ENCODE data around the gene NRDC.
"Not testable (repeated sequence)": the region's sequence is repeated elsewhere in the genome, so short reads cannot be mapped to it uniquely, and the experiment has no call there.

The NRDC gene

DNA sequence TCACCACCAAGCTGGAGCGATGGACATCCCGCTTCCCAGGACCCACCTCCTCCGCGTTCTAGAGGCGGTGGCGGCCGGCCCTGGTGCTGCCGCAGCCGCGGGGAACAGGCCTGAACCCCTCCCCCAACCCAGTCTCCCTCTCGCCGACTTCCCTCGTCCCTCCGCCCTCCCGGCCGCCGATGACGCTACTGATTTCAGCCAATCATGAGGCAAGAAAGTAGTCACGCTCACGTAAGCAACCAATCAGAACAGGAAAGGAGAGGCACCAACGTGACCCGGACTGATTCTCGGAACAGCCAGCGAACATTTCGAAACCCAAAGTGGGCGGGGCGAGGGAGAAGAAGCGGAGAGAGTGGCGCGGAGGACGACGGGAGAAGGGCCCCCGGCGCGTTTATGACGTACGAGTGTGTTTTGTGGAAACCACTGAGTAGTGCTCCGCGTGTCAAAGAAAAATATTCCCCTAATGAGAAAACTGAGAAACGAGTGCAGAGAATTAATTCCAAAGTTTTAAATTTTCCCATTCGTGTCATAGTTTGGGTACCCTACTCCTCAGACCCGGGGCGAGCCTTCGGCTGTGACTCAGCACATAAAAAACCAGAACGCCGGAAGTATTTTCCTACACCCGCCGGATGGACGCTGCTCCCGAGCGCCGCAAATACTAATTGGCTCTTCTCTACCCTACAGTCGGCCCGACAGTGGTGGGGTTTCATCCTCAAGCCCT, at the start of gene NRDC:
Gene NRDC (minus strand): TSS at position 112 of the 721 bp plus-strand sequence. CDS start 112 bp downstream, outside the sequence.
- peak; percentile 99 for DNase-seq

GRCh38 chr1:51927029-51927428, 48.5 kb upstream of the NRDC start:
- DNase-seq: no peak

GRCh38 chr1:51926171-51926812, 47.8 kb upstream of the NRDC start:
- DNase-seq: no peak

DNA sequence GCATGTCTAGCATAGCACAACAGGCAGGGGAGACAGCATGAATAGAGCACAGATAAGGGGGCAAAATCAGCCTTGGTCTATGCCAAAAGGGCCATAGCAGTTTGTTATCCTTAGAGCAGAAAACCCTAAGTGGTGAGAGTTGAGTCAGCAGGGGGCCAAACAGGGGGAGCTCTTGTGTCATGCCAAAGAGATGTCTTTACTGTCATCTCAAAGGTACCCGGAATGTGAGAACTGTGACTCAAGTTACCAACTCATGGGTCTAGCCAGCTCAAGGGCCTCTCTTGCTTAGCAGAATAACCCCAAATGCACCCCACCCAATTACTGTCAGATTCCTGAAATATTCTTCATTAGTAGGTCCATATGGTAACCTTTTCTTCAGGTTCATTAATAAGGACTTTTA, 45.9 kb upstream of the NRDC start:
- no peak for DNase-seq

DNA sequence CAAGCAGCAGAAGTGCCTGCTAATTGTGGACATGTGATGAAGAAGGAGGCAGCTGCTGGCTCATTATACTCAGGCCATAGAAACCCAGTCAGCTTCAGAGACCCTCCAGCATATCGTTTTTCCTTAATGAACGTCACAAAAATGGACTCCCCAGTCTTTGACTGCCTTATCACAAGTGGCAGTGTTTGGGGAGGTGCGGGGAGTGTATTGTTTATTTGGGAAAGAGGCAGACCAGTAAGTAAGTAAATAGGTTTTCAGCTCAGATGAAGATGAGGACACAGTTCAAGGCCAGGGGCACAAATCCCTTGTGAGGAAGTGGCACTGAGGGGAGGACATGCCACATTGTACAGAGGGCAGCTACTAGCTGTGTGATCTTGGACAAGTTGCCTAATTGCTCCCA, 43.5 kb upstream of the NRDC start:
- DNase-seq: no peak

DNA sequence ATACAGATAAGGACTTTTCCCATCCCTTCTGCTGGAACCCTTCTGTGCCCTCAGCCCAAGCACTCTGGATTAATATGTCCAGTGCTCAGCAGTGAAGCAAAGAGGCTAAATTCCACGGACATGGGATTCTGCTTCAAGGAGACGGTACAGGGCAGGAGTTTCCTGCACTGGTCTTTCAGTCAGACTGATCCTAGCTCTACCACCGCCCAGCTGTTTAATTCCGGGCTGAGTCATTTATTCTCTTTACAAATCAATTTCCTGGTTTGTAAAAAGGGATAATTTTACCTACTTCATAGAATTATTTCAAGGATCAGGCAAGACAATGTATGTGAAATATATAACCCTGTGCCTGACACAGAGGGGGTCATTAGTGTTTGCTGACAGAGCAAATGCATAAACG, 41.6 kb upstream of the NRDC start:
- no peak for DNase-seq

GRCh38 chr1:51919684-51920083, 41.2 kb upstream of the NRDC start:
- no peak for DNase-seq

- no peak for DNase-seq
Observed at GRCh38 chr1:51916587-51917405, 38.3 kb upstream of the NRDC start.

GRCh38 chr1:51915951-51916350, 37.4 kb upstream of the NRDC start:
- DNase-seq: no peak

DNA sequence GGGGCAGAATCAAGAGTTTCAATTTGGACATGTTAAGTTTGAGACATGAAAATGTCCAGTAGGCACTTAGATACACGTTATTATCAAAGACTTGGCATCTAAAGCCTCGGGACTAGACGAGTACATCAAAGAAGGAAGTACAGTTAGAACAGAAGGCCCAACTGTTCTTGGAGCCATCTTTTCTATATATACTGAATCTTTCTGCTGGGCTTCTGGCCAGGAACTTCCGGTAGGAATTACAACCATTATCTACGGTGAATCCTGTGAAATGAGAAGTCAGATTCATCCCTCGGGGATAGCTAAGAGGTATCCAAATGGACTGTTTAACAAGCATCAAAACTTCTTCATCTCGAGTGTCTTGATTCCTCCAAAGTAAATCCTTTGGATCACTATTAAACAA, 34.4 kb upstream of the NRDC start:
- DNase-seq: no peak

DNA sequence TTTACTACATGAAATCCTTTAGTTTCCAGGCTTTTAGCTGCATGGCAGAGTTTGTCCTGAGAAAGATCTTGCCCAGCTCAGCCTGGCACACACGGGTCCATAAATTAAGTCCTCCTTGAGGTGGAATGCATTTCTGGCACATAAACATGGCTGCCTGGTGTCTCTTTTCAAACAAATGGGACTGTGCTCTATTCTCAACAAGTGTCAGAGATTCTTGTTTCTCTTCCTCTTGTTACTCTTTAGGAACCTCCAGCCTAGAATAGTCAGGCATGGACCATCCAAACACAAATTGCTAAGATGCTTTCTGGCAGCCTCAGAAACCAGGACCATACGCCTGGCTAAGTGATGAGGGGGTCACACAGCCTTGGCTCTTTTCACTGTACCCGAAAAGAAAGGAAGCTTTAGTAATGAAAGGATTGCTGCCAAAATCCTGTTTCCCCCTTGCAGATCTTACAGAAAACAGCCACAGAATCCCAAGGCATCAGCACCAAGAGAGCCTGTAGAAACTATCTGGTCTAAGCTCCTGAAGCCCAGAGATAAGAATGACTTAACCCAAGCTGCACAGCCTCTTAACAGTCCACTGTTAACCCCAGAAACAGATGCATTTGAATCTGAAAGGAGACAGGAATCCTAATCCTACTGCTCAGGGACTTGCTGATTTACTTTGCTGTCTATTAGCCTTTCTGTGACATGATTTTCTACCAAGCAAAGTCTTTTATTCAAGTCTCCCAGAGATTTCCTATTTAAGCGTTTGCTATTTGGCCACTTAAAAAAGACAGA, 31.9 kb upstream of the NRDC start:
- DNase-seq: no peak

DNA sequence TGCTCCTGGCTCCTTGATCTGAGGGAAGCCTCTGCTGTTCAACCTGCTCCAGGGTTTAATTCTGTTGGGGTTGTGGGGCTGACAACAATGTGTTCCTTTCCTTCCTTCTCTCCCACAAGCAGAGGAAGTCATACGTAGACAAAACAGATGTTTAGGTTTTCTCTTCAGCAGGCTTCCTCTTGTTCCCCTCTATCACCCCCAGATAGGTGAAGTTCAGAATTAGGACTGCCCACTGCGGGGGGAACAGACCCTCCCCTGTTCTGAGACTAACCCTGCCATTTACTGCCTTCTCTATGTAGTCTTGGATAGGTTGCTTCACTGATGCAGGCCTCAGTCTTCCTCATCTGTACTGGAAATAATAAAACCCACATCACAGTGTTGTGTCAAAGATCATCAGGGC, 30.0 kb upstream of the NRDC start:
- DNase-seq: no peak

GRCh38 chr1:51907079-51907702, 28.7 kb upstream of the NRDC start:
- DNase-seq: no peak

DNA sequence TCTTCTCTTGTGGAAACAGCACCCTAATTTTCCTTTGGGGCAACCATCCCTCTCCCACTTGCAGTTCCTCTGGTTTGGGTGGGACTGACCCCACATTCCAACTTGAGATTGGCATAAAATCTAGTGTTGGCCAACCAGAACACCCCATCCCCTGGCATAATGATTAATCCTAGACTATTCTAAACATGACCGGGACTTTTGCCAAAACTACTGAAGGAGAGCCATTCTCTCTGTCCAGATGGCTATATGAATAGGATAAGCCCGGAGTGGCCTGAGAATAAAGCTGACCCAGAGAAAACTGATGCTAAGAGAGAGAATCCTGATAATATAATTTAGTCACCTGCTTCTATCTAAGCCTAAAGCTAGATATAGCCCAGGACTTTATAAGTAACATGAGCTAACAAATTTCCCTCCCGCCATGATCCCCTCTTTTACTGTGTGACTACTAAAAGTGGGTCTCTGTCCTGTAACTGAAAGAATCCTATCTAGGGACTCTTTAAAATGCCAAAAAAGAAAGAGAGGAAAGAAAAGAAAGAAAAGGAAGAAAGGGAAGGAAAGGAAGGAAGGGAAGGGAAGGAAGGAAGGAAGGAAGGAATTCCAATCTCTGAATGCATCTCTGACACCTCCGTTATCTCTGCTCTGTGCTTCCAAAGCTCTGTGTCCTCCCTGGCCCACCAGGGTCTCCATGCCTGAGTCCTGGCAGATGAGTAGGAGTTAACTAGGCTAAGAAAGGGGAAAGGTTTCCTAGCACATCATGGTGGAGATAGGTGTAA, 28.0 kb upstream of the NRDC start:
- no peak for DNase-seq

- no peak for DNase-seq
Observed at GRCh38 chr1:51902456-51902855, 23.9 kb upstream of the NRDC start.

- no peak for DNase-seq
Observed at GRCh38 chr1:51901151-51901550, 22.6 kb upstream of the NRDC start.

GRCh38 chr1:51899022-51899421, 20.5 kb upstream of the NRDC start:
- no peak for DNase-seq

- DNase-seq: no peak
Observed at GRCh38 chr1:51898090-51898734, 19.7 kb upstream of the NRDC start.

DNA sequence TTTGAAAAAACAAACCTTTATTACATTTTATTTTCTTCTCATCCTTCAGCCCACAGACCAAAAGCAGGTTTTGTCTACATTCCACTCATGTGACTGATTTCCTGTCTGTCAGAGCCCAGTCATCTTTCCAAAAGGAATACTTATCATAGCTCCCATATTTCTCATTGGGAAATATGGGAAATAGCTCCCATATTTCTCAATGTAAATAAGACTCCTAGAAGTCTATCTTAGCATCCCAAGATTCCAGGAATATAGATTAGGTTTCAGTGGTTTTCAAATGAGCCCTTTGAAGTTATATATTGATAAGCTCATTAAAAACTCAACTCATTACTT, 19.1 kb upstream of the NRDC start:
- no peak for DNase-seq

DNA sequence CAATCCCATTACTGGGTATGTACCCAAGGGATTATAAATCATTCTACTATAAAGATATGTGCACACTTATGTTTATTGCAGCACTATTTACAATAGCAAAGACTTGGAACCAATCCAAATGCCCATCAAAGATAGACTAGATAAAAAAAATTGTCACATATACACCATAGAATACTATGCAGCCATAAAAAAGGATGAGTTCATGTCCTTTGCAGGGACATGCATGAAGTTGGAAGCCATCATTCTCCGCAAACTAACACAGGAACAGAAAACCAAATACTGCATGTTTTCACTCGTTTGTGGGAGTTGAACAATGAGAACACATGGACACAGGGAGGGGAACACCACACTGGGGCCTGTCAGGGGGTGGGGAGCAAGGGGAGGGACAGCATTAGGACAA, 16.2 kb upstream of the NRDC start:
- not testable (repeated sequence) for DNase-seq

DNA sequence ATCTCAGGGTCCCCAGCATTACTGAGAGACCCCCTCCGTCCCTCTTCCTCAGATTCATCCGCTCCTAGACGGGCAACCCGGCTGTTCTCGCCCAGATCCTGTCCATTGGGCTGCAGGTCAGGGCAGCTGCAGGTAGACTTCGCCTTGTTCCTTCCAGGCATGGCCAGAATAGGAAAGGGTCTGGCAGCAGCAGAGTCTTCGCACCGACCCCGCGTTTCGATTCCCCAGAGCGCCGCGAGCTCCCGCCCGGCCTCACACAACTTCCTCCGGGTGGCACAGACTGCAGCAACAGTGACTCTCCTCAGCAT, 265 bp downstream of the NRDC start:
- DNase-seq: no peak
